ENCODE data around the gene PPP1R13L.

- TF ChIP-seq CTCF (IDR thresholded peaks at IDR 0.05) (no peak), POLR2A (IDR thresholded peaks at IDR 0.05) (no peak), EP300 (IDR thresholded peaks at IDR 0.05) (no peak)
Observed at GRCh38 chr19:45368127-45368526, 36.7 kb downstream of the PPP1R13L start.
